Measurements from ENCODE around the gene NT5C1A. TPM values are rescaled to one million over a fixed set of nuclear protein-coding genes. Genes with fewer than 3 reads are reported as not detected.

Gene NT5C1A
- polyA plus RNA-seq, 2 of the 4 experiments (the other 2 are of a cell fraction): not detected

DNA sequence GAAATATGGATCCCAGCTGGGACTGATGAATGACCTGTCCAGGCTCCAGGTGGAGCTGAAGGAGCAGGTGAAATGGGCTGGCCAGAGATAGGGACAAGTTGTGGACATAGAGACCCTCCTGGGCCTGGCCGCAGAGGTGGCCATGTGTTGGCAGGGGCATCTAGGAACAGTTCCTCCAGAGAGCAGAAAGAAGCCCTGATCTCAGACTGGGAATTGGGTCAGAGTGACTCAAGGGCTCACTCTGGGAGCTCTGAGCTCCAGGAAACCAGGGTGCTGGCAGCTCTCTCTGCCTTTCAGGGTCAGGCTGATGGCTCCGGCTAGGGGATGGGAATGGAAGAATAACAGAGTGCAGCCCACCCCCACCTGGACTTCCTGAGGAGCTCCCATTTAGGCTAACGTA is 3.0 kb downstream of the NT5C1A start:
- WGBS (ENCODE audit: missing lambda C conversion rate): 75% methylated on average over 3 of the region's 3 CpGs
- H3K4me2 ChIP-seq: no peak overlapping the region
- FAIRE-seq: no peak
- no peaks in the 10 kb centered on the region for H3K9me3 ChIP-seq
- H3K27ac ChIP-seq: no peak overlapping the region
- no peak for DNase-seq (ENCODE audit: low read depth in 1 of 2, low spot score in 1 of 2)
- H3K4me1 ChIP-seq: 0 out of 3 replicates have a peak, but pooled peaks cover 3% of the 10 kb centered on the region
- no peak for TF ChIP-seq TP53 (CRISPR knock-in tag; IDR thresholded peaks at IDR 0.05)
- TF ChIP-seq RCOR1 (IDR thresholded peaks at IDR 0.05; ENCODE audit: low read depth, low read length): no peak
- TF ChIP-seq KDM5A (IDR thresholded peaks at IDR 0.05): no peak
- TF ChIP-seq, protein P1, sequence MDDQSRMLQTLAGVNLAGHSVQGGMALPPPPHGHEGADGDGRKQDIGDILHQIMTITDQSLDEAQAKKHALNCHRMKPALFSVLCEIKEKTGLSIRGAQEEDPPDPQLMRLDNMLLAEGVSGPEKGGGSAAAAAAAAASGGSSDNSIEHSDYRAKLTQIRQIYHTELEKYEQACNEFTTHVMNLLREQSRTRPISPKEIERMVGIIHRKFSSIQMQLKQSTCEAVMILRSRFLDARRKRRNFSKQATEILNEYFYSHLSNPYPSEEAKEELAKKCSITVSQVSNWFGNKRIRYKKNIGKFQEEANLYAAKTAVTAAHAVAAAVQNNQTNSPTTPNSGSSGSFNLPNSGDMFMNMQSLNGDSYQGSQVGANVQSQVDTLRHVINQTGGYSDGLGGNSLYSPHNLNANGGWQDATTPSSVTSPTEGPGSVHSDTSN (IDR thresholded peaks at IDR 0.05): no peak
- no peak for TF ChIP-seq EP300 (IDR thresholded peaks at IDR 0.05)
- TF ChIP-seq MAFK (IDR thresholded peaks at IDR 0.05; ENCODE audit: partially characterized antibody): no peak
- TF ChIP-seq, protein P2, sequence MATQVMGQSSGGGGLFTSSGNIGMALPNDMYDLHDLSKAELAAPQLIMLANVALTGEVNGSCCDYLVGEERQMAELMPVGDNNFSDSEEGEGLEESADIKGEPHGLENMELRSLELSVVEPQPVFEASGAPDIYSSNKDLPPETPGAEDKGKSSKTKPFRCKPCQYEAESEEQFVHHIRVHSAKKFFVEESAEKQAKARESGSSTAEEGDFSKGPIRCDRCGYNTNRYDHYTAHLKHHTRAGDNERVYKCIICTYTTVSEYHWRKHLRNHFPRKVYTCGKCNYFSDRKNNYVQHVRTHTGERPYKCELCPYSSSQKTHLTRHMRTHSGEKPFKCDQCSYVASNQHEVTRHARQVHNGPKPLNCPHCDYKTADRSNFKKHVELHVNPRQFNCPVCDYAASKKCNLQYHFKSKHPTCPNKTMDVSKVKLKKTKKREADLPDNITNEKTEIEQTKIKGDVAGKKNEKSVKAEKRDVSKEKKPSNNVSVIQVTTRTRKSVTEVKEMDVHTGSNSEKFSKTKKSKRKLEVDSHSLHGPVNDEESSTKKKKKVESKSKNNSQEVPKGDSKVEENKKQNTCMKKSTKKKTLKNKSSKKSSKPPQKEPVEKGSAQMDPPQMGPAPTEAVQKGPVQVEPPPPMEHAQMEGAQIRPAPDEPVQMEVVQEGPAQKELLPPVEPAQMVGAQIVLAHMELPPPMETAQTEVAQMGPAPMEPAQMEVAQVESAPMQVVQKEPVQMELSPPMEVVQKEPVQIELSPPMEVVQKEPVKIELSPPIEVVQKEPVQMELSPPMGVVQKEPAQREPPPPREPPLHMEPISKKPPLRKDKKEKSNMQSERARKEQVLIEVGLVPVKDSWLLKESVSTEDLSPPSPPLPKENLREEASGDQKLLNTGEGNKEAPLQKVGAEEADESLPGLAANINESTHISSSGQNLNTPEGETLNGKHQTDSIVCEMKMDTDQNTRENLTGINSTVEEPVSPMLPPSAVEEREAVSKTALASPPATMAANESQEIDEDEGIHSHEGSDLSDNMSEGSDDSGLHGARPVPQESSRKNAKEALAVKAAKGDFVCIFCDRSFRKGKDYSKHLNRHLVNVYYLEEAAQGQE (IDR thresholded peaks at IDR 0.05): no peak
- TF ChIP-seq ESRRA (IDR thresholded peaks at IDR 0.05; ENCODE audit: borderline replicate concordance, low read length): no peak
- TF ChIP-seq HOXA7 (CRISPR knock-in tag; IDR thresholded peaks at IDR 0.05): no peak
- no peak for TF ChIP-seq SMC3 (IDR thresholded peaks at IDR 0.05)
- TF ChIP-seq, protein P3, sequence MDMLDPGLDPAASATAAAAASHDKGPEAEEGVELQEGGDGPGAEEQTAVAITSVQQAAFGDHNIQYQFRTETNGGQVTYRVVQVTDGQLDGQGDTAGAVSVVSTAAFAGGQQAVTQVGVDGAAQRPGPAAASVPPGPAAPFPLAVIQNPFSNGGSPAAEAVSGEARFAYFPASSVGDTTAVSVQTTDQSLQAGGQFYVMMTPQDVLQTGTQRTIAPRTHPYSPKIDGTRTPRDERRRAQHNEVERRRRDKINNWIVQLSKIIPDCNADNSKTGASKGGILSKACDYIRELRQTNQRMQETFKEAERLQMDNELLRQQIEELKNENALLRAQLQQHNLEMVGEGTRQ (IDR thresholded peaks at IDR 0.05): no peak
- TF ChIP-seq CHD4 (IDR thresholded peaks at IDR 0.05; ENCODE audit: borderline replicate concordance): no peak
- no peak for TF ChIP-seq JUN (IDR thresholded peaks at IDR 0.05)
- TF ChIP-seq CBX2 (IDR thresholded peaks at IDR 0.05; ENCODE audit: borderline replicate concordance, low read depth): no peak
- no peak for TF ChIP-seq SREBF2 (IDR thresholded peaks at IDR 0.05)
- TF ChIP-seq CHD2 (IDR thresholded peaks at IDR 0.05; ENCODE audit: low read length, partially characterized antibody): no peak
- TF ChIP-seq JUNB (IDR thresholded peaks at IDR 0.05): no peak
- no peak for TF ChIP-seq PHF8 (IDR thresholded peaks at IDR 0.05; ENCODE audit: borderline replicate concordance, low read depth)
- no peak for TF ChIP-seq BHLHE40 (IDR thresholded peaks at IDR 0.05; ENCODE audit: low read depth, low read length)
- ChIA-PET POLR2A (no interaction called here), CTCF (interaction anchor here (1.5 to 12.6 kb wide), 3 partner anchors 12 to 63 kb away, joined by 4 to 143 read pairs (median 18); partner anchors contain the start of gene HEYL)
- H3K4me3 ChIP-seq: no peak overlapping the region
- no peak for ATAC-seq

DNA sequence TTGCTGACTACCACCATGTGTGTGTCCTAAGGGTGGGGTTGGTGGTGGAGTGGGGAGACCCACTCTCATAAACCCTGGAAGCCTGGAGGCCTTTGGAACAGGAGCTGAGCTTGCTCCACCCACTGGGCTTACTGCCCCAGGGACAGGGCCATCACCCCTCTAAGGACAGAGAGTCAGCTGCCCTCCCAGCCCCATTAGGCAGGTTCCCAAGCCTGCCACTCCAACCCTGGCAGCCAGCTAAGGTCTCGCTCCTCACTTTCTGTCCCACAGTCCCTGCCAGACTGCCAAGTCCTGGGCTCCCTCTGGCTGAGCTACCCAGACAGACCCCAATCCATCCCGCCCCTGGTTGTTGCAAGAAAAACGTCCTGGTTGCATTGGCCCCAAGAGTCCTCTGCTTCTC is 3.8 kb downstream of the NT5C1A start:
- Histone ChIP-seq H3K27ac (no peak overlapping the region), H3K4me3 (no peak overlapping the region), H3K9me3 (no peaks in the 10 kb centered on the region), H3K4me2 (no peak overlapping the region), H3K4me1 (0 out of 3 replicates have a peak, but pooled peaks cover 3% of the 10 kb centered on the region)
- ChIA-PET CTCF (interaction anchor here (1.1 to 12.6 kb wide), 3 partner anchors 11 to 129 kb away, joined by 3 to 143 read pairs (median 3); no protein-coding TSS in a partner anchor), POLR2A (no interaction called here)
- ATAC-seq: no peak
- no peak for TF ChIP-seq ZNF302 (CRISPR knock-in tag; IDR thresholded peaks at IDR 0.05)
- TF ChIP-seq CEBPB (IDR thresholded peaks at IDR 0.05): no peak
- no peak for TF ChIP-seq MYC (IDR thresholded peaks at IDR 0.05; ENCODE audit: borderline replicate concordance, low read length)
- no peak for TF ChIP-seq EHF (CRISPR knock-in tag; IDR thresholded peaks at IDR 0.05)
- no peak for TF ChIP-seq JUN (IDR thresholded peaks at IDR 0.05)
- TF ChIP-seq KDM5A (IDR thresholded peaks at IDR 0.05): no peak
- 33% methylated on average over 3 of the region's 3 CpGs for WGBS (ENCODE audit: missing lambda C conversion rate)
- DNase-seq (ENCODE audit: low read depth in 1 of 2, low spot score in 1 of 2): no peak
- FAIRE-seq: no peak
